ENCODE results near the gene SBF2.

DNA sequence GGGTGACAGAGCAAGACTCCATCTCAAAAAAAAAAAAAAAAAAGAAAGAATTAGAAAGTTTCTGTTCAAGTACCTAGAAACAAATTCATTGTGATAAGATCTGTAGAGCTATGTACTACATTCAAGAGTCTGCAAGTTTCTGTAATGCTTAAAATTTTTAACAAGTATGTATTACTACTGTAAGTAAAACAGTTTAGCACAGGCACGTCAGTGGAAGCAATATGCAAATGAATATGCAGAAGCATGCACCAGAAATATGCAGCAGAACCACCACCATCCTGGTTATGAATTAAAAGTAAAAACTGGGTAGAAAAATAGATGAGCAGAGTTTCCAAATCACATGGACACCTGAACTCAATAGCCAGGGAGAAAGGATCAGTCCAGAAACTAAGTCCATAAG, 19.3 kb downstream of the SBF2 start:
- no peak for TF ChIP-seq CTCF (IDR thresholded peaks at IDR 0.05)
- no peak for TF ChIP-seq POLR2A (IDR thresholded peaks at IDR 0.05)

All from lower leg skin (tissue), 3 donors.